ENCODE results near the gene C9orf153.
"Not testable (repeated sequence)": the region's sequence is repeated elsewhere in the genome, so short reads cannot be mapped to it uniquely, and the experiment has no call there.

The C9orf153 gene

GRCh38 chr9:86263876-86264275 is 4.4 kb upstream of the C9orf153 start:
- no peak for DNase-seq (ENCODE audit: low read depth)

- no peak for DNase-seq (ENCODE audit: low read depth)
Measured at GRCh38 chr9:86262492-86262891, 3.0 kb upstream of the C9orf153 start.

- no peak for DNase-seq (ENCODE audit: low read depth)
Measured at GRCh38 chr9:86257391-86257790, 2.1 kb downstream of the C9orf153 start.

GRCh38 chr9:86256653-86257052 is 2.8 kb downstream of the C9orf153 start:
- DNase-seq (ENCODE audit: low read depth) = no peak

GRCh38 chr9:86253577-86253976 is 5.9 kb downstream of the C9orf153 start:
- no peak for DNase-seq (ENCODE audit: low read depth)

- peak; percentile 11 for DNase-seq (ENCODE audit: low read depth)
Measured at GRCh38 chr9:86252870-86253269, 6.6 kb downstream of the C9orf153 start.

- no peak for DNase-seq (ENCODE audit: low read depth)
Measured at GRCh38 chr9:86250123-86250522, 9.3 kb downstream of the C9orf153 start.

- no peak for DNase-seq (ENCODE audit: low read depth)
Measured at GRCh38 chr9:86248746-86249145, 10.7 kb downstream of the C9orf153 start.

- no peak for DNase-seq (ENCODE audit: low read depth)
Measured at GRCh38 chr9:86246752-86247161, 12.7 kb downstream of the C9orf153 start.

GRCh38 chr9:86242071-86242470 is 17.4 kb downstream of the C9orf153 start:
- peak; percentile 14 for DNase-seq (ENCODE audit: low read depth)

GRCh38 chr9:86241216-86241615 is 18.2 kb downstream of the C9orf153 start:
- DNase-seq (ENCODE audit: low read depth) = peak; percentile 55

- no peak for DNase-seq (ENCODE audit: low read depth)
Measured at GRCh38 chr9:86238861-86239770, 20.3 kb downstream of the C9orf153 start.

- no peak for DNase-seq (ENCODE audit: low read depth)
Measured at GRCh38 chr9:86230858-86231257, 28.6 kb downstream of the C9orf153 start.

GRCh38 chr9:86222667-86223066 is 36.8 kb downstream of the C9orf153 start:
- DNase-seq (ENCODE audit: low read depth) = no peak

- DNase-seq (ENCODE audit: low read depth) = no peak
Measured at GRCh38 chr9:86219606-86220005, 39.9 kb downstream of the C9orf153 start.

- peak; percentile 74 for DNase-seq (ENCODE audit: low read depth)
Measured at GRCh38 chr9:86217076-86217755, 42.2 kb downstream of the C9orf153 start.

- no peak for DNase-seq (ENCODE audit: low read depth)
Measured at GRCh38 chr9:86207193-86207592, 52.3 kb downstream of the C9orf153 start.

GRCh38 chr9:86202338-86202882 is 57.0 kb downstream of the C9orf153 start:
- peak; percentile 59 for DNase-seq (ENCODE audit: low read depth)

GRCh38 chr9:86201474-86202337 is 57.8 kb downstream of the C9orf153 start:
- no peak for DNase-seq (ENCODE audit: low read depth)

GRCh38 chr9:86200599-86201162 is 58.8 kb downstream of the C9orf153 start:
- DNase-seq (ENCODE audit: low read depth) = no peak

GRCh38 chr9:86193088-86193487 is 66.4 kb downstream of the C9orf153 start:
- no peak for DNase-seq (ENCODE audit: low read depth)

- not testable (repeated sequence) for DNase-seq (ENCODE audit: low read depth)
Measured at GRCh38 chr9:86190700-86191099, 68.8 kb downstream of the C9orf153 start.

All from amniotic epithelial cell (primary cell).